Mucosa of stomach (tissue), 1 donor: ENCODE measurements around the gene OR52E8.

ENCODE experiments used
- H3K27me3 ChIP-seq: one replicate; pipeline ENCODE4 v1.7.0; 2013; ENCODE audit warnings: mild to moderate bottlenecking, low read length; ENCODE audit not compliant: control insufficient read depth, insufficient read depth
- H3K36me3 ChIP-seq: one replicate; pipeline ENCODE4 v1.7.0; 2013; ENCODE audit warnings: low read length; ENCODE audit not compliant: control insufficient read depth, insufficient read depth
- H3K4me1 ChIP-seq: one replicate; pipeline ENCODE4 v1.7.0; 2013; ENCODE audit warnings: mild to moderate bottlenecking, low read length; ENCODE audit not compliant: control insufficient read depth, insufficient read depth
- H3K4me3 ChIP-seq: one replicate; pipeline ENCODE4 v1.7.0; 2013; ENCODE audit warnings: low read length
- H3K9ac ChIP-seq: one replicate; pipeline ENCODE4 v1.7.0; 2013; ENCODE audit warnings: mild to moderate bottlenecking, low read length, moderate library complexity
- H3K9me3 ChIP-seq: one replicate; pipeline ENCODE4 v1.7.0; 2013; ENCODE audit warnings: mild to moderate bottlenecking, low read length, moderate library complexity; ENCODE audit not compliant: control insufficient read depth
- donor health status: Pancreatic carcinoma.

The OR52E8 gene

DNA sequence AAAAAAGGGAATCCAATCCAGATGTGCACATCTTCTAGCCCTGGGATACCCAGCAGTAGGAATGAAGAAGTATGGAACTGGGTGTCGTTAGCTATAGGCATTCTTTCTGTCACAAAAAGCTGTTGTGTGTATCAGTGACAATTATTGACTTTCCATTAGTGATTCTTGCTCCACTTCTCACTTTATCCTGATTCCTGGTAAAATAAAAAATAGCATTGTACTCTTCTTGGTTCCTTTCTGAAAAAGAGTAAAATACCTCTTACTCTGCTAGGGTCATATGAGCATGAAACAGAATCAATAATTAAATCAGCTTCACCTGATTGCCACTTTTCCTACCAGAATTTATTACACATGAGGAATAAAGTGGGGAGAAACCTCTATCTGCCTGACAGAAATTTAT lies 15.7 kb downstream of the OR52E8 start, which contains the start of gene OR52E6:
OR52E6 (minus strand) TSS at position 101 of the 400 bp plus-strand sequence; CDS start at position 101, 0 bp downstream.
- Histone ChIP-seq H3K9me3 (no peaks in the 10 kb centered on the region), H3K36me3 (no peaks in the 10 kb centered on the region), H3K4me1 (no peaks in the 10 kb centered on the region)

GRCh38 chr11:5837695-5838094 lies 19.8 kb downstream of the OR52E8 start:
- H3K4me3 ChIP-seq = no peak overlapping the region
- H3K27me3 ChIP-seq = no peaks in the 10 kb centered on the region
- H3K36me3 ChIP-seq = no peaks in the 10 kb centered on the region
- H3K9ac ChIP-seq = no peak overlapping the region
- no peaks in the 10 kb centered on the region for H3K4me1 ChIP-seq
- H3K9me3 ChIP-seq = no peaks in the 10 kb centered on the region

More for the DNA sequence above, 15.7 kb downstream of the OR52E8 start, which contains the start of gene OR52E6:
- H3K27me3 ChIP-seq = no peaks in the 10 kb centered on the region
- no peak within 1 kb of the TSS for H3K9ac ChIP-seq
- H3K4me3 ChIP-seq = no peak within 1 kb of the TSS

GRCh38 chr11:5833446-5833845 lies 24.0 kb downstream of the OR52E8 start:
- H3K27me3 ChIP-seq = no peaks in the 10 kb centered on the region
- H3K9ac ChIP-seq = no peak overlapping the region
- H3K36me3 ChIP-seq = no peaks in the 10 kb centered on the region
- H3K4me3 ChIP-seq = no peak overlapping the region
- no peaks in the 10 kb centered on the region for H3K9me3 ChIP-seq
- no peaks in the 10 kb centered on the region for H3K4me1 ChIP-seq

- H3K9me3 ChIP-seq = no peaks in the 10 kb centered on the region
- H3K36me3 ChIP-seq = no peaks in the 10 kb centered on the region
- H3K9ac ChIP-seq = no peak overlapping the region
- H3K4me1 ChIP-seq = no peaks in the 10 kb centered on the region
- no peaks in the 10 kb centered on the region for H3K27me3 ChIP-seq
- H3K4me3 ChIP-seq = no peak overlapping the region
Observed at GRCh38 chr11:5831196-5831829, 26.2 kb downstream of the OR52E8 start.

GRCh38 chr11:5818245-5818886 lies 39.1 kb downstream of the OR52E8 start:
- Histone ChIP-seq H3K9me3 (no peaks in the 10 kb centered on the region), H3K36me3 (no peaks in the 10 kb centered on the region), H3K4me3 (no peak overlapping the region), H3K4me1 (no peaks in the 10 kb centered on the region), H3K9ac (no peak overlapping the region), H3K27me3 (no peaks in the 10 kb centered on the region)

DNA sequence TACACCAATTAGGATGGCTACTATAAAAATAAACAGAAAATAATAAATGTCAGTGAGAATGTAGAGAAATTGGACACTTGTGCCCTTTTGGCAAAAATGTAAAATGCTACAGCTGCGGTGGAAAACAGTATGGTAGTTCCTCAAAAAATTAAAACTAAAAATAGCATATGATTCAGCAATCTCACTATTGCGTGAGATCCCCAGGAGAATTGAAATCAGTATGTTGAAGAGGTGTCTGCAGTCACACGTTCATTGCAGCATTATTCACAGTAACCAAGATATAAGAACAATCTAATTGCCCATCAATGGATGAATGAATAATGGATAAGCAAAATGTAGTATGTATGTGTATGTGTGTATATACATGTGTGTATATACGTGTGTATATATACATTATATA lies 42.0 kb downstream of the OR52E8 start:
- Histone ChIP-seq H3K4me3 (no peak overlapping the region), H3K4me1 (no peaks in the 10 kb centered on the region)

GRCh38 chr11:5809905-5810795 lies 47.3 kb downstream of the OR52E8 start:
- Histone ChIP-seq H3K4me3 (no peak overlapping the region), H3K4me1 (no peaks in the 10 kb centered on the region), H3K9ac (no peak overlapping the region), H3K27me3 (peaks cover 5% of the 10 kb centered on the region), H3K36me3 (no peaks in the 10 kb centered on the region), H3K9me3 (no peaks in the 10 kb centered on the region)

More for the DNA sequence above, 42.0 kb downstream of the OR52E8 start:
- no peaks in the 10 kb centered on the region for H3K36me3 ChIP-seq
- no peaks in the 10 kb centered on the region for H3K27me3 ChIP-seq
- H3K9ac ChIP-seq = no peak overlapping the region
- no peaks in the 10 kb centered on the region for H3K9me3 ChIP-seq

DNA sequence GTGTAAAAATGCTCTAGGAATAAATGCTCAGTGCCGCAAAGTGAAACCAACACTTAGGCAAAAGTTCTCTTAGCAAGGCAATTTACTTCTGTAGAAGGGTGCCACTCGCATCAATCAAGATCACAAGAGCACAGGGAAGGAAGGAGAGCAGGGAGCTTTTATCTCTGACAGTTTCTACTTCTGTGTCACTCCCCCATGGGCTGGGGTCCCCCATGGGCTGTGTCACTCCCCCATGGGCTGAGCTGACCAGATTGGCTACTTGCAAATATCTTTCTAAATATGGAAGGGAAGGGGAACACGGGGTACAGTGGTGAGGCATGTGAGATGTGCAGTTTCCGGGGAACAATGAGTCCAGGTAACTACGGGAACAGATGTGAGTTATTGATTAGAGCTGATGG lies 48.4 kb downstream of the OR52E8 start:
- peak overlapping the region; percentile 26 for H3K4me3 ChIP-seq
- no peaks in the 10 kb centered on the region for H3K36me3 ChIP-seq
- H3K9me3 ChIP-seq = no peaks in the 10 kb centered on the region
- H3K4me1 ChIP-seq = no peaks in the 10 kb centered on the region
- peak overlapping the region; percentile 49 for H3K9ac ChIP-seq
- peaks cover 5% of the 10 kb centered on the region for H3K27me3 ChIP-seq

- no peaks in the 10 kb centered on the region for H3K4me1 ChIP-seq
- H3K4me3 ChIP-seq = peak within 1 kb of the TSS; percentile 26
- H3K9ac ChIP-seq = peak within 1 kb of the TSS; percentile 49
- no peaks in the 10 kb centered on the region for H3K36me3 ChIP-seq
- peaks cover 5% of the 10 kb centered on the region for H3K27me3 ChIP-seq
- no peaks in the 10 kb centered on the region for H3K9me3 ChIP-seq
Observed at GRCh38 chr11:5808500-5809121, 48.9 kb downstream of the OR52E8 start, which contains the start of gene OR52N2. TSS of gene OR52N2 (plus strand) at chr11:5808924. CDS start at chr11:5820336, 11,412 bp downstream.

- Histone ChIP-seq H3K27me3 (peaks cover 5% of the 10 kb centered on the region), H3K9me3 (no peaks in the 10 kb centered on the region), H3K36me3 (no peaks in the 10 kb centered on the region), H3K9ac (no peak overlapping the region), H3K4me1 (no peaks in the 10 kb centered on the region), H3K4me3 (no peak overlapping the region)
Observed at GRCh38 chr11:5807580-5807979, 49.9 kb downstream of the OR52E8 start.
